Posterior cingulate gyrus (tissue), 11 donors: ENCODE measurements around the gene RNU1-4.
"Not testable (repeated sequence)": the region's sequence is repeated elsewhere in the genome, so short reads cannot be mapped to it uniquely, and the experiment has no call there.

Source experiments
- DNase-seq, 10 donors: peaks; one replicate each; pipeline versions ENCODE4 v3.0.0 to v3.0.0-alpha.2; 2020 to 2021; ENCODE audit warnings: mixed read lengths in 3 of 10
- intact Hi-C: fragments of 100-400 bp; cut with DNase I; formaldehyde crosslinking; loops from one replicate; pipeline ENCODE4 v1.15.1; 2023

RNU1-4 gene

DNA sequence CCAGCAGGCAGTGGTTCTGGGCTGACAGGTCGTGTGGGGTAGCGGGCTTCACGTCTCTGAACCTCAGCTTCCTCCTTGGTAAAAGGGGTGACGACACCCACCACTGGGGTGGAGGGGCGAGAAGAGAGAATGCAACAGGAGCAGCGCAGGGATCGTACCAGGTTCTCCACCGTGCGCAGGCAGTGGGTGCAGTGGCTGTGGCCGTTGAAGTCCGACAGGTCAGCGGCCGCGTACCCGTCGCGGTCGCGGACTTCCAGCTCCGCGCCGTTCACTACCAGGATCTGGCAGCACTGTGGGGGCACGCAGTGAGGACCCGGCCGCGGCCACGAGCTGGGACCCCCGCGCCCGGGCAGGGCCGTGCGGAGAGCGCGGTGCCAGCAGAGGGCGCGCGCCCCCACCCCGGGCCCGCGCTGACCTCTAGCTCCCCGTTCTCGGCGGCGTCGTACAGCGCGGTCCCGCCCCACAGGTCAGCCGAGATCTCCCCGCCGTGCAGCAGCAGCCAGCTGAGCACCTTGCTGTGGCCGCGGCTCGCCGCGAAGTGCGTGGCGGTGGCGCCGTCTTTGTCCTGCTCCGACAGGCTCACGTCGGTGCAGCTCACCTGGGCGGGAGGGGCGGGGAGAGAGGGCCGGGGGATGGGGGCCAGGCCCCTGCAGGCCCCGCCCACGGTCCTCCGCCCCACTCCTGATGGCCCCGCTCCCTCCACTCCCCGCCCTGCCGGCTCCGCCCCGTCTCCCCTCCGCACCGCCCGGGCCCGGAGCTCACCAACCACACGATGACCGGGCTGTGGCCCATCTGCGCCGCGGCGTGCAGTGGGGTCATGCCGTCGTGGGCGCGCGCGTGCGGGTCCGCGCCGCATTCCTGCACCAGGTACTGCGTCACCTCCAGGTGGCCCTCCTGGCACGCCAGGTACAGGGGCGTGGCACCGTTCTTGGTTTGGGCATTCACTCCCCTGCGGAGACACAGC is 32.9 kb upstream of the RNU1-4 start:
- intact Hi-C loops = not testable (repeated sequence)
- DNase-seq = peak in 2 of 10 donors; percentile 33 to 67

DNA sequence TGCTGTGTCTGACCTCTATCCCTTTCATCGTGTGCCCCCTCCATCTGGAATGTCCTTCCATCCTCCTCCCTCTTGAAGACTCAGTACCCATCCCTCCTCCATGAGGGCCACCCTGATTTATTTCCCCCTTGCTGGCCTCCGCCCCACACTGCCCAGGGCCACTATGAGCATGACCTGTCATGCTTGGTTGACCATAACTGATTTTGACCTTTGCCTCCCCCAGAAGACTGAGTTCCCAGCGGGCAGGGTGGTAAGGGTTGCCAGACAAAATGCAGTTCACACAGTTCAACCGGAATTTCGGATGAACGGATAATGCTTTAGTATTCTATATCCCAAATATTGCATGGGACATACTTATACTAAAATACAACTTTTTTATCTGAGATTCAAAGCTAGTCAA is 31.6 kb upstream of the RNU1-4 start:
- intact Hi-C loops, DNase-seq: not testable (repeated sequence)

DNA sequence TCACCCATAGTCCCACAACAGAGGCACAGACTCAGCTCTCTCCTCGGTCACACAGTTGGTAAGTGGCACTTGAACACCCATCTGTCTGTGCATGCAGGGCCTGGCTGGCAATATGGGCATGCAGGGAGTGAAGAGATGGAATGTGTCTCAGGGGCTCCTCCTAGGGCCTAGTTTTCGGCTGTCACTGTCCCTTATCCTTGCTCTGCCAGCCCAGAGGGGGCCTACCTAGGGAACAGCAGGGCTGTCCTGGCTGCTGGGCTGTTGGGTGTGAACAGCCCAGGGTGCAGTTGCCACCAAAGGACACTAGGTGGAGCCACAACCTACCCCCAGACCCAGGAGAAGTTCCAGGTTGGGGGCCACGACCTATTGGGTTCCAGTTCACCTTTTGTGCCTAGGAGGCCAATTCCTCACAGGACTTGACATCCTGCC is 30.6 kb upstream of the RNU1-4 start:
- peak in 3 of 10 donors; percentile 29 to 92 (median 35) for DNase-seq

DNA sequence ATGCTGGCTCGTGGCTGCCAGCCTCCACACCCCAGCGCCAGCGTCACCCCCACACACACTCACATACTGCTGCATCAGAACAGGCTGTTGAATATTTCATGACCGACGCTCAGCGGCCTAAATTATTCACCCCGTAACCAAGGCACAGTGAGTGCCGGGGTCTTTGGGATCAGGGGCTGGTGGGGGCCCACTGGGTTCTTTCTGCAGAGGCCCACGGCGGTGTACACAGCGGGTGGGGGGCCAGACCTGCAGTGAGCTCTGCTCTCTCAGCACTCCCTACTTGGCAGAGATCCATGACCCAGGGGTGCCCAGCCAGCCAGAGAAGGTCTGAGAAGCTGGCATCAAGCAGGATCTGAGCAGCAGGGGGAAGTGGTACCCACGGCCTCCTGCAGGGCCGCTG is 29.7 kb upstream of the RNU1-4 start:
- peak in 5 of 10 donors; percentile 42 to 89 (median 80) for DNase-seq
- intact Hi-C loops = not testable (repeated sequence)

More for the DNA sequence above, 30.6 kb upstream of the RNU1-4 start:
- intact Hi-C loops = not testable (repeated sequence)

DNA sequence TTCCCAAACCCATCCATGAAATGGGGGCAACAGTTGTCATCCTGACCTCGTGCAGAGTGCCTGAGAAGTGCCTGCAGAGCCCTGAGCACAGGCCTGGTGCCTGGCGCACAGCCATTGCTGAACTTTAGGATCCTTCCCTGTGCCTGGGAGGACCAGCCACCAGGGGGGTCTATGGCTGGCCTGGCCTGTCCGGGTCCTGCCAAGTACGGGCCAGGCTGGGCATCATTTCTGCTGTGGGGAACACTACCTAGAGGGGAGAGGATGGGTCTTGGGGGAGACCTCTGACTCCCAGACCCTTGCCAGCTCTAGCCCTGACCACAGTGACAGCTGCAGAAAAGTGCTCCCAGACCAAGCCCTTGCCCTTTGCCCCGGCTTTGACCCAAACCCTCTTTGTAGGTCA is 28.2 kb upstream of the RNU1-4 start:
- intact Hi-C loops = not testable (repeated sequence)
- DNase-seq = peak in 3 of 10 donors; percentile 28 to 67 (median 42)

DNA sequence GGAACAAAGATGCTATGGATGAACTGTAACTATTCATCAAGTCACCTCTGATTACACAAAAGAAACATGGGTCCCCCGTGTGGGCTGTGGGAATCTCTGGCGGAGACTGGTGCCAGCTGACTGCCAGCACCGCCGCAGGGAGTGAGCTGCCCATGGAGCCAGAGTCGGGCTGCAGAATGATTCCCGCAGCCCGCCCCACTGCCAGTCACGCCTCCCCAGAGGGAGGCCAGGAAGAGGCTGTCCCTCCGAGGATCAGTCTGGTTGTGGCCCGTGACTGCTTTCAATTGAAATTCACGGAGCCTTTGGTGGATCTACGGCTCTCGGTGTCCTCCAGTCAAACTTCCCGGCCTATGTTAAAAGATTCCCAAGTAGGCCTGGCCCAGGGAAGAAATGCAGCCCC is 27.7 kb upstream of the RNU1-4 start:
- DNase-seq = peak in 4 of 10 donors; percentile 51 to 82 (median 57)
- intact Hi-C loops = not testable (repeated sequence)

DNA sequence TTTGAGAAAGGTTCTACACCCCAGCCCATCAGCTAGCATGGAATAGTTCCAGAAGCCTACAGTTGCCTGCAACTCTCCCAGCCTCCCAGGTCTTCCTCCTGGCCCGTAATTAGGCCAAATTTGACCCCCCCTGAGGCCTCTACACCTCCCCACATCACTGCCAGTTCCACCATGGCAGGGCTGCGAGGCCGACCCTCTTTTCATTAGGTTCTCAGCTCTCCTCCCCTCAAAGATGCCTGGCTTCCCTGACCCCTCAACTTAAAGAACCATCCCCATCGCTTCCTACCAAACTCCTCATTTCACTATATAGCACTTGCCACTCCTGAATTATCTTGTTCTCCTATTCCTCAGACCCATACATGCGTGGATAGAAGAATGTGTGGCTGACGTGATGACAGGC is 27.3 kb upstream of the RNU1-4 start:
- DNase-seq = peak in 2 of 10 donors; percentile 7 to 20
- intact Hi-C loops = not testable (repeated sequence)

DNA sequence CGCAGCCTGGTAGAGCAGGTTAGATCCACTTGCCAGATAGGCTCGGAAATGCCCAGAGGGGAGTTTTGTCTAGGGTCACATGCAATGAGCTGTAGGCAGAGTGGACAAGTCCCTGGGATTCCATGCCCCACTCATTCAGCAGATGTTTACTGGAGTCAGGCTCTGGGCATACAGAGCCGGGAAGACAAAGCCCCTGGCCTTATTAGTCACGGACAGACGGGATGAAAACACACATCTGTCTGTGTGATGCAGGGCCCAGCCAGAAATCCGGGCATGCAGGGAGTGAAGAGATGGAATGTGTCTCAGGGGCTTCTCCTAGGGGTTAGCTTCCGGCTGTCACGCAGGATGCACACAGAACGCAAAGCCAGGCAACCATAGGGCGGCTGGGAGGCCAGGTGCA is 26.8 kb upstream of the RNU1-4 start:
- DNase-seq = peak in 1 of 10 donors; percentile 31
- intact Hi-C loops = not testable (repeated sequence)

DNA sequence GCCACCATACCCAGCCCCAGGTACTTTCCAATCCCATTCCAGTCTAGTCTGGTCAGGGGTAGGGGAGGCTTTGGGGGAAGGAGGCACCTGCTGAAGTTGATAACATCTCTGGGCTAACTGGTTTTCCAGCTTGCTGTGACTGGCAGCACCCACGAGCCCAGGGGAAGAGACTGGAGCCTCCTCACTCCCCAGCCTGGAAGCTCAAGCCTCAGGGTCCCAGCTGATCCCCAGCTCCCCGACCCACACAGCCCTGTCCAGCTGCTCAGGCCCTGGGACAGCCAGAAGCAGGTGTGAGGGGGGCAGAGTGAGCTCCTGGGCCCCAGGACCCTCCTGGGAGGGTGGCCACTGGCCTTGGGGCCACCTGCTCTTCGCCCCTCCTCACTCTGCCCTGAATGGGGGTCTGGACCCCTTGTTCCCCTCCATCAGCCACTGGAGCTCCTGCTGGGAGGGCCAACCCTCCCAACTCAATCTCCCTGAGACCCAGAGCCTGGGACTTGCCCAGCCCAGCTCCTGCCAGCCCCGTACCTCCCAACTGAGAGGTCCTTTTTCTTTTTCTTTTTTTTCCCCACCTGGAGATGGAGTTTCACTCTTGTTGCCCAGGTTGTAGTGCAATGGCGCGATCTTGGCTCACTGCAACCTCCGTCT is 23.5 kb upstream of the RNU1-4 start:
- peak in 3 of 10 donors; percentile 59 to 84 (median 67) for DNase-seq
- intact Hi-C loops = no loop called here

DNA sequence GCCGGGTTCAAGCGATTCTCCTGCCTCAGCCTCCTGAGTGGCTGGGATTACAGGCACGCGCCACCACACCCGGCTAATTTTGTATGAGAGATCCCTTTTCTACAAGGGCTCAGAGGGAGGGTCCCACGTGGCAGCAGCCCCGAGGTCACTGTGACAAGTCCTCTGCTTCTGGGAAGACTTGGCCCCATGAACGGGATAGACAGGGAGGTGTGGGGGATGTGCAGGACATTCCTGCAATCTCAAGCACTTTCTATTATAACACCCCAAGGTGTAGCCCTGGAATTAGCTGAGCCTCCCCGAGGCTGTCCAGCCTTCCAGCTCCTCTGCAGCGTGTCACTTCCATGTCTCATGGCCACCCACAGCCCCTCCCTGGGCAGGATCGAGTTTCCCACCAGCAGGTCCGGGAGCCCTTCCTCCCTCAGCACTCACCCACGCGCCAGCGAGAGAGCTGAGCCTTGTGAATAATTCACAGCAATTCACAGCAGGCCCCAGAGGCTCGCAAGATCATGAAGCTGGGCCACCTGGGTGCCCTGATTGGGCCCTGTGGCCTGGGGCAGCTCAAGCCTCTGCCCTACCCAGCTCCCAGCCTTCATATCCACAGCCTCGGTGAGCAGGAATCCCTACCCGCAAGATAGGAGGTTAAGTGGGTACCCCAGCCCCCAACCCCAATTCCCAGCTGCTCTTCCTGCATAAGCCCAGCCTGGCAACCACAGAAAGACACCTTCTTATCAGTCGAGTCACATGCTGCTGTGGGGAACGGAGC is 22.8 kb upstream of the RNU1-4 start:
- peak in 6 of 10 donors; percentile 49 to 90 (median 78) for DNase-seq

DNA sequence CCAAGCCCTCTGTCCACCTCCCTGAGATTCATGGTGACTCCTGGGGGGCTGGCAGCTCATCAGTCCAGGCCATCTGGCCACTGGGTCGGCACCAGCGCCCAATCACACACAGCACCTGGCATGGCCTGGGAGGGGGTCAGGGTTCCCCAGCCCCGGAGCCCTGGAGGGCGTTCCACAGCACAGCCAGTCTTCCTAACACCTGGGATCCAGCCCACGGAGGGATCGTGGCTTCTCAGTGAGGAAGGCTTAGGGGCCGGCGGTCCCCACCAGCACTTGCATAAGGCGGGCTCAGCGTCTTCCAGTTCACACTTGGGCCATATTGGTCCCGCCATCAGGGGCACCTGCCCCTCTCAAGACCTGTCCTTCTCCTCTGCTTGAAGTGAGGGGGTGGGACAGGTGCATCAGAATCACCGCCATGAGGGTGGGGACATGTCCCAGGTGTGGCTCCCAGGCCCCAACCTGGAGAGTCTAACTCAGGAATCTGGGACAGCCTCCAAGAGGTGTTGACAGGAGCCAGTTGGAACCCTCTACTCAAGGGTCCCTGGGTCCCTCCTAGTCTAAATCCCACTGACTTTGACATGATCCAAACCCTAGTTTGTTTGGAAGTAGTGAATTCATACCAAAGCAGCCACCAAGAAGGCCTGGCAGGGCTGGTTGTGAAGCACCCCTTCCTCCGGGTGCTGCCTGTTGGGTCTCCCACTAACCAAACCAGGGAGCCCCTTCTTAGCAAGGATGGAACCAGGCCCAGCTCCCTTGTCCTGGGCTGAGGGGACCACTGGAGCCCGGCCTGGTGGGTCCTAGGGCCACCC is 22.0 kb upstream of the RNU1-4 start:
- intact Hi-C loops = not testable (repeated sequence)
- DNase-seq = peak in 3 of 10 donors; percentile 48 to 82 (median 61)

More for the DNA sequence above, 22.8 kb upstream of the RNU1-4 start:
- intact Hi-C loops = no loop called here

DNA sequence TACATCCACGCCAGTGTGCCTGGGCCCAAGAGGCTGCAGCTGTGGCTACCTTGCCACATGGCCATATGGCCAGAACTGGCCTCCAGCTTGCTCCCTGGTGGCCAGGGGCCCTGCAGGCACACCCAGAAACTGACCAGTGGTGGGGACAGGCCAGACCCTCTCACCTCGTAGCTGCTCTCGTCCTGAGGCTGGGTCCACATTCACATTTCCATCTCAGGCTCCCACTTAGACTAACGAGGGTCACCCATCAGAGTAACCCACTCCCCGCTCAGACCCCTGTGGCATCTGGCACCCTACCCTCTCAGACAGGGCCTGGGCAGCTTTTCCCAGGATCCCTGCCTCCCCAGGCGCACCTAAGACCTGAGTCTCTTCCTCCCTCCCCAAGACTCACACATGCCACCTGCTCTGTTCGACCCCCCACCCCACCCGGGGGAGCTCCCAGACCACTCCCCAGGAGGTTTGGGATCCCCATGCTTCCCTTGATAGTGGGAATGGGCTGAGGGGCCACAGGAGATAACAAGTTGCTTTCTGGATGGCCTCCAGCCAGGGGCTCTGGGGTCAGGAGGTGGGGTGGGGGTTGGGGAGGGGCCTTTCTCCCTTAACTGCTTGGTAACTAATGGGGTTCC is 21.3 kb upstream of the RNU1-4 start:
- intact Hi-C loops = no loop called here
- DNase-seq = peak in 3 of 10 donors; percentile 44 to 80 (median 47)

DNA sequence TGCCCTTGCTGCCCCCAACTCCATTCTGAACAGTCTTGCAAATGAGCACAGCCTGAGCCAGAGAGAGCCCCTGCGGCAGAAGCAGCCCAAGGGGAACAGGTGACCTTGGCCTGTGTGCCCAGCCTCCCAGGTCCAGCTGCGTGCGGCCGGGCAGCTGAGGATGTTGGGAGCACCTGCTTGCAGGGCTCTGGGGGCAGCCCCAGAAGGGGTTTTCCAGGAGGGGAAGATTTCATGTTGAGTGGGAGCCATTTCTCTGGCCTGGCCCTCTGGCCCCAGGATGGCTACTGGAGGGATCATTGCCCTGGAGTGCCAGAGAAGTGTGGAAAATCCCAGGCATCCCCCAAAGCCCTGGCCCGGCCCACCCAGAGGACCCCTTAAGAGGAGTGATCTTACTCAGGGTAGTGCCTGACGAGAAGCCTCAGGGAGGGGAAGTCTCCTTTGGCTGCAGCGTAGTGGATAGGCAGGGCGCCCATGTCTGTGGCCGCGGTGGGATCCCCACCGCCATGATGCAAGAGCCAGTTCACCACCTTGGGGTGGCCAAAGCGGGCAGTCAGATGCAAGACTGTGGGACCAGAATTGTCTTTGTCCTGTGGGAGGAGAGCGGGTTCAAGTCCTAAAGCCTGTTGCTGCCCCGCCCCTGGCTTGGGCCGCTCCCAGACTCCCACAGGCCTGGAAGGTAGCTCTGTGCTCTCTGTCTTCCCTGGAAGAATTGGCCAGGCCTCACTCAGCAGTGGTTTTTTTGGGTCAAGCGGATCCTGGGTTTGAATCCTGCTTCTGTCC is 20.6 kb upstream of the RNU1-4 start:
- DNase-seq = peak in 3 of 10 donors; percentile 19 to 83 (median 74)
- intact Hi-C loops = no loop called here

DNA sequence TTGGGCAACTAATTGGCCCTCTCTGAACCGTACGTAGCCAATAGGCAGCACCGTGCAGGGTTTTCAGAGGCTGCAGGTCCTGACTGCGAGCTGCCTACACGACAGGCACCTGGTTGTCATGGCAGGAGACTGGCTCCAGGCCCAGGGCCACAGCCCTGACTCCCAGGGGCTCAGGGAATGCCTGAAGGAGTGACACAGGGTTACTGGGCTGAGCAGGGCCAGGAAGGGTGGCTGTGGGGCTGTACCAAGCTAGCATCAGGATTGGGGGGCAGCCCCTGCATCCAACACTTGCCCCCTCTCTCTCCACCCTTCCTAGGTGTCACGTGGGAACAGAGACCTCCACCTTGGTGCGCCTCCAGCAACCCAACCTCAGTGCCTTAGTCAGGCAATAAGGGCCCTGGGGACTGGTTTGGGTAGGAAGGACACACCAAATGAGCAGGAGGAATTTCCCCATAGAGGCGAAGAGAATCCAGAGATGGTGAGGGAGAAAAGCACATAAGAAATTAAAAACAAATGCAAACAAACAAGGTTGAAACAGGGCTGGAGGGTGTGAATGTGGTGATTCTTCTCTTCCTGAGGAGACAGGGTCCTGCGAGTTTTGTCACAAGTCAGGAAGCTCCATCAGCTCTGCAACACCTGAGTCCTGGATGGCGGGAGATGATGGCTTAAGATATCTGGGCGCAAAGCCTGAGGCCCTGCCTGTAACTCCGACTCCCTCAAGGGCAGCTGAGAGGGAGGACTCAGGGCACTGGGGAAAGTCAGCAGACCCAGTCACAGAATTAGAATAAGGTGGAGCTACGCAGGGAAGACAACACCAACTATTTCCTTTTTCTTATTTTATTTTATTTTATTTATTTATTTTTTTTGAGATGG is 19.7 kb upstream of the RNU1-4 start:
- intact Hi-C loops = no loop called here
- DNase-seq = peak in 3 of 10 donors; percentile 60 to 73 (median 73)

DNA sequence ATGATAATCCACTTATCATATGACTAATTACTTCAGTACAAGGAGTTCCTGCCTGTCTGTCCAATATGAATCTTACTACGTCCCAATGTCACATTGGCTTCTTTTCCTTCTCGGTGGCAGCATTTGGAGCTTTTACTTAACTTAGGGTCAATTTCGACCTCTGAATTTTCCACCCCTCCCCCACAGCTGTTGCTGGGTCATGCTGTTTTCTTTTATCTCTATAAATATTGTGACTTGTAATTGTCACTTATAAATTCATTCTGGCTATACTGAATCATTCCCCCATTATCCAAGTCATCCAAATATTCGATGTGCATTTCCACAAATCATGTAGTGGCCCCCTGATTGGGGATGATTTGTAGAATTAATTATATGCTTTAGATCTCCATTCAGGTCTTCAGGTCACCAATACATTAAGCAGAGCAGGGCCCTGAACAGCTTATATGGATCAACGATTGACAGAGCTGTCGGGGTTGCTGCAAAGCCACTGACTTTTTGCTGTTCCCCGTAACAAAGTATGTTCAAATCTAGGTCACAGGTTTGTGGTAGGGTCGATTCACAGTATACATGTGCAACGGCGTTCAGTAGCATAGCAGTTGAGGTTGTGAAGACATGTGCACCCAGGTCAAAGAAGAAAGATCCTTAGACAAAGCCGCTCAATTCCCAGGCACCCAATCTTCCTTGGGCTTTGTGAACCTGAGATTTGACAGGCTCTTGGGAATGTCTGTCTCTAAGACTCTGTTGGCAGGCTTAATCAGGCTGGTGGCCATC is 18.3 kb upstream of the RNU1-4 start:
- DNase-seq = peak in 3 of 10 donors; percentile 5 to 21 (median 21)
- intact Hi-C loops = no loop called here

DNA sequence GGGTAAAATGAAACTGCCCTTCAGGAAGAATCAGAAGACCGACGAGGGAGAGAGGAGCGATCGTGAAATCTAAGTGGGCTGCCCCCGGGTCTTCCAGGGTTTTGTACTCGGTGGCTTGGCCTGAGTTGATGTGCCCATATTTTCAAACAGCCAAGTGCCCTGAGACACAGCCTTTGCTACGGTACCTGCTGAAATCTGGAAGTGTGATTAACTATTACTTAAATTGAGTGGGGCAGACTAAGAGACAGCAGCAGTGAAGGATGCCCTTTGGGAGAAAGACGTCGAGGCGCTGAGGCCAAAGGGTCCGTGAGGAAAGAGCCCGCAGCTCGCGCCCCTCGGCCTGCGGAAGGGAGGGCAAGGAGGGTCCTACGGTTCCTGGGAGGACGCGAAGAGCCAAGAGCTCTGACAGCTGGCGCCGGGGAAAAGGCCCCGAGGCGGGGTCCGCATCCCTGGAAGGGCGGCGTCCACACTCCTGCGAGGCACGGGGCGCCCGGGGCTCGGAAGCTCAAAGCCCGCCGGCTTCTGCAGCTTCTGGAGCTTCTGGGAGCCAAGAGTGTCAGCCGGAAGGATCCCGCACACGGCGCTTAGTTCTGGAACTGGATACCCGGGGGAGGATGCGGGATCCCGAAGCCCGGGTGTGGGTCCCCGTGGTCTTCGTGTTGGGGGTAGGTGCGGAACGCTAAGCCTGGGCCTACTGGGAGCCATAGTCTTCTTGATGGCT is 15.4 kb upstream of the RNU1-4 start:
- DNase-seq = peak in 5 of 10 donors; percentile 11 to 88 (median 75)
- intact Hi-C loops = no loop called here
